Stimulated activated CD8-positive, alpha-beta memory T cell treated with anti-CD3 and anti-CD28 coated beads, Interleukin-7, amount 100 ng/mL, for 24 hours (primary cell): ENCODE measurements around the gene PZP.
"Not testable (repeated sequence)": the region's sequence is repeated elsewhere in the genome, so short reads cannot be mapped to it uniquely, and the experiment has no call there.

ENCODE experiments used
- DNase-seq: peaks from one replicate; pipeline ENCODE4 v3.0.0-alpha.2; 2020; ENCODE audit warnings: low read depth

PZP gene

DNA sequence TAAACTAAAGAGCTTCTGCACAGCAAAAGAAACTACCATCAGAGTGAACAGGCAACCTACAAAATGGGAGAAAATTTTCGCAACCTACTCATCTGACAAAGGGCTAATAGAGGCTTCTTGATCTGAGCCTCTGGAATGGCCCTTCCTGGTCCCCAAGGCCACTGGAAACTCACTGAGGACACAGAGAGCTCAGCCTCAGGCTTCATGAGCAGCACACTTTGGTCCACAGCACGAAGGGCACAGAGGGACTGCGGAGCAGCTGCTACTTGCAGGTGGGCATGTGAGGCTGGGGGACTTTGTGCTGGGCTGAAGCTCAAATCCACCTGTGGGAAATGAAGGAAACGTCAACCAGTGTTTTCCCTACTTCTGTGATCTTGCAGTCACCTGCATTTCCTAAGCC lies 27.4 kb downstream of the PZP start:
- no peak for DNase-seq

DNA sequence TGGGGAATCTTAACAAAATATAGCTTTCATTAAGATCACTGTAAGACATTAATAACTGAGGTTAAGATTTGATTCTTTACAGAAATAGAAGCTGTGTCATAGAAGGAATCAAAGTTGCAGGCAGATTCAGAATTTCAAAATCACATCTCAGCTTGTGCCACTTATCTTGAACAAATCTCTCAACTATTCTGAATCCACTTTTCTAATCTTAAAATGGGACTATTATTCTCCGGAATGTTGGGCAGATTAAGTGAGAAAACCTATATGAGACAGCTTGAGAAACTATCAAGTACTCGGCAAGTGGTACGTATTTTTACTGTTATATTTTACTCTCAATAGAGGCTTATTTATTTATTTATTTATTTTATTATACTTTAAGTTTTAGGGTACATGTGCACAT lies 28.4 kb downstream of the PZP start:
- no peak for DNase-seq

DNA sequence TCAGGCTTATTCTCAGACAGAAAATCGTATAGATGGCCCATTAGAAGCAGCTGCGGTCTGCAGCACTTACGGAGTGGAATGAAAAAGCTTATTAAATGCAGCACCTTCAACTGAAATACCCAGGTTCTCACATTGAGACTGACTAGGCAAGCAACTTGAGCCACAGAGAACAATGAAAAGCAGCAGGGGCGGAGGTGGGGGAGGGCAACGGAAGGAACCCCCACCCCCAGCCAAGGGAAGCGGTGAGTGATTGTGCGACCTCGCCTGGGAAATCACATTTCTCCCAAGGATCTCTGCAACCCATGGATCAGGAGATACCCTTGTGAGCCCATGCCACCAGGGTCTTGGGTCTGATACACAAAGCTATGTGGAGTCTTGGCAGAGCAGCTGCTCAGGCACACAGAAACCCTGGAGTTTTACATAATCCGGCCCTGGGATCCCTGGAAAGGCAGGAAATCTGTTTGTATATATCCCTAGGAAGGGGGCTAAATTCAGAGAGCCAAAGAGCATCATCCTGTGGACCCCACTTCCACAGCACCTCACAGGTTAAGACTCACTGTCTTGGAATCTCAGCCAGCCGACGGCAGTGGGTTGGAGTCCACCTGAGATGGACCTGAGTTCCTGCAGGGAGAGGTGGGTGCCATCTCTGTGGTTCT lies 38.1 kb downstream of the PZP start:
- DNase-seq: no peak

DNA sequence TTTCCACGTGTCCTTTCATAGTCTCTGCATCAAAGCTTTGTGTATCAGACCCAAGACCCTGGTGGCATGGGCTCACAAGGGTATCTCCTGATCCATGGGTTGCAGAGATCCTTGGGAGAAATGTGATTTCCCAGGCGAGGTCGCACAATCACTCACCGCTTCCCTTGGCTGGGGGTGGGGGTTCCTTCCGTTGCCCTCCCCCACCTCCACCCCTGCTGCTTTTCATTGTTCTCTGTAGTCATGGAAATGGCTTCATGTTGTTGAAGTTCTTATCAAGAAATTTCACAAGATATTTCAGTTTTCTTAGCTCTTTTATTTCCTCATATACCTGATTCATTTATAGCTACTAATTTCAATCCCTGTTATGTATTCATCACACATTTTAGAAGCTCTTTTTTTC lies 40.9 kb downstream of the PZP start:
- not testable (repeated sequence) for DNase-seq

DNA sequence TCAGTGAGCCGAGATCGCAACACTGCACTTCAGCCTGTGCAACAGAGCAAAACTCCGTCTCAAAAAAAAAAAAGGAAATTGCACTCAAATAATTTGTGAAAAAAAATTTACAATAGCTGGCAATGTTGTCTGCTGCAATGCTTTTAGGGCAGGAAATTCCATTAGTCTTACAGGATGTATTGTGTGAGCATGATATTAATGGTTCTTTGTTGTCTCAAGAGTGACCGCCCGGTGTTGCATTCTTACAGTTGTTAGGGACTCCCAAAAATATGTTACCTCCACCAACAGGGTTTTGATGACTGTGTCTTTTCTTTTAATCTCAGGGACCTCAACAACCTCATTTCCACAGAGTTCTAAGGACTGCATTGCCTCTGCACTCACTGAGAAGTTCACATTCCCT lies 44.8 kb downstream of the PZP start:
- DNase-seq: no peak

DNA sequence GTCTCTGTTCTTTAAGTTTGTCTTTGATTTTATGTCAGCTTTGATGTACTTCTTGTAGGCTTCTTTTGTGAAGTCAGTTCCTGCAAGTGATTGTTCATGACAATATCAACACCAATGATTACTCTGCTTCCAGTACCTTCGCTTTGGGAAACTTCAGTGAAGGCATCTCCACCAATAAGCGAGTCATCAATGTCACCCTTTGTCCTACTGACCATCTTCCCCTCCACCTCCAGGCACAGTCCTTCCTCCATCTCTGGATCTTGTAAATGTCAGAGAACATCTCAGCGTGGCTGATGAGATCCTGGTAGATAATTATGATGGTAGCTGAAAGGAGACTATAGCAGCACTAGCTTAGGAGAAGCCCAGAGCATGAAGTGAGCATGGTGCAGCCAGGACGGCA lies 52.1 kb downstream of the PZP start:
- DNase-seq: no peak

DNA sequence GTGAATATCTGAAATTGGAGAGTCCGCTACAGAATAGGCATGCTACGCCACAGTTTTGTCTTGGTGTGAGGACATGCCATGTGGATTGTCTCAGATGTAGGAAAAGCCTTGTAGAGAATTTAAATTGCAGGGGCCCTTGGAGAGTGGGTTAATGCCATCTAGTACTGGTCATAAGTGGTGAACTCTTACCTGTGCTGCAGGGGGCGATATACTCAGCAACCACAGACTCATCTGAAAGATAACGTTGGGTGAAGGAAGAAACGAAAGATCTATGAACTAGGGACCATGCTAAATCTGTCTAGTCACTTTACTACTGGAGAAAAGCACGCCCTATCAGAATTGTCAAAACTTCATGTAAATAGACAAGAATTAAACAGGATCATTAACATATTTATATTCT lies 58.8 kb downstream of the PZP start:
- no peak for DNase-seq

DNA sequence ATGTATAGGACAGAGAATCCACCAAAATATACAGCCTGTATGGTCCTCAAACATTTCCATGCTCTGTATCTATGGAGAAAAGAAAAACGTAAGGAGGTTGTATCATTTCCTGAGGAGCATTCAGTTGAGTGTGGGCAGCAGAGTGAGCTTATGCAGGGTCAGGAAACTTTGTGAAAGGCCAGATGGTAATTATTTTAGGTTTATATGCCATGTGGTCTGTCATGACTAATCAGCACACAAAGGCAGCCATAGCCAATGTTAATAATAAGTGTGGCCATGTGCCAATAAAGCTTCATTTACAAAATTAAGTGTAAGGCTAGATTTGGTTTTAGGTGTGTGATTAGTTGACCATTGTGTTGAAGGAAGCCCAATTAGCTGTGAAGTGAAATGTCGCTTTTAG lies 59.3 kb downstream of the PZP start:
- no peak for DNase-seq

DNA sequence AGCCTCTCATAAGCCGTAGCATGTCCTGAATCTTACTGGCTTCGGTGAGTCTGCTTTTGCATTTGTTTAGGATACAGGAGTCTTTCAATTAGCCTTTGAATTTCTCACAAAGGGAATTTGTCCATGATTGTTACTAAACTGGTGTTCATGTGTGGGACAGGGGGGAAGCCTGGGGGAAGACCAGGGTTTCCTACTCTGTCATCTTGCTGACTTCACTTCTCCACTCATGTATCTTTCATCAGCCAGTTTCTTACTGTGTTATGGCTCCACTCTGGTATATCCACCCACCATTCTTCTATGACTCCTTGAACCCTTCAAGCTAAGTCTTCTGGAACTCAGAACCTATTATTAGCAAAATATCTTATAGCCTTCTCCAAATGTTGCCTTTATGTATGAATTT lies 60.7 kb downstream of the PZP start:
- DNase-seq: no peak

DNA sequence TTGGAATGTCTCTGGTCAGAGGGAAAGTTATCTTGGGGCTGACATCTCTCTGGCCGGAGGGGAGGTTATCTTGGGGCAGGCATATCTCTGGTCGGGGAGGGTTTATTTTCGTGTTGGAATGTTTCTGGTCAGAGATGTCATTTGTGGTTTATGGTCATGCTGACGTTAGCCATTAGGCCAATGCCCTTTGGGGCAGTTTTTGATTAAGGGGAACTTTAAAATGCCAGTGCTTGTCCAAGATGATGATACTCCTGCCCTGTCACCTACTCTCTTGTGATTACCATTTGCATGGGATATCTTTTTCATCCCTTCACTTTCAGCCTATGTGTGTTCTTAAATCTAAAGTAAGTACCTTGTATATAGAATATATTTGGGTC lies 63.5 kb downstream of the PZP start:
- no peak for DNase-seq

DNA sequence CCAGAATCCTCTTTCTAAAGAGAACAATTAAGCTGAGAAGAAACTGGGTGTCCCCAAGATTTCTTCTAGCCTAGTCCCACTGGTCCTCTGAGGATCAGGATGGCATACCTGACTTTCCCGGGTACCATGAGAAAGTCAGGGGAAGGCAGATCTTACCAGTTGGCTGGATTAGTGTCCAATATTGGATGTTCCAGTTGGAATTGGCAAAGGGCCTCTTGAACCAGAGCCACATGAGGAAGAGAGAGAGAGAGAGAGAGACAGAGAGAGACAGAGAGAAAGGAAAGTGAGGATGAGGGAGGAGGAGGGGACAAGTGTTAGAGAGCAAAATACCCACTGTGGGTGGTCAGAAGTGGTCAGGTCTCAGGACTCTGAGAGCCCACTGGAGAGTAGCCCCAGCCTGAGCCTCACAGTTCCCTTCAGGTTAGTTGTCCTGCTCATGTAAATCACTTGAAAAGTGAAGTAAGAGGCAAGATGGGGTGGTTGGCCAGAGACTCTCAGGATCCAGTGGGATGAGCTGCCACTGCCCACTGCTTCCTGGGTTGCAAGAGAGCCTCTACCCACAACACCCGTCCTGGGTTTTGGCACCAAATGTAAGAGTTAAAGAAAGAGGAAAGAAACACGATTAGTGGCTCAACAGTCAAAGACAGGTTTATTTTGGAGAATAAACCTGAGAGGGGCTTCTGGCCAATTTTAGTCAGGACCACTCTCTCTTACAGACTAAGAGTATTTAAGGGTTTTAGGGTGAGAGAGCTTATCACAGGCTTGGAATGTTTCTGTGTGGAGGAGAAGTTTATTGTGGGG lies 64.1 kb downstream of the PZP start:
- DNase-seq: no peak

DNA sequence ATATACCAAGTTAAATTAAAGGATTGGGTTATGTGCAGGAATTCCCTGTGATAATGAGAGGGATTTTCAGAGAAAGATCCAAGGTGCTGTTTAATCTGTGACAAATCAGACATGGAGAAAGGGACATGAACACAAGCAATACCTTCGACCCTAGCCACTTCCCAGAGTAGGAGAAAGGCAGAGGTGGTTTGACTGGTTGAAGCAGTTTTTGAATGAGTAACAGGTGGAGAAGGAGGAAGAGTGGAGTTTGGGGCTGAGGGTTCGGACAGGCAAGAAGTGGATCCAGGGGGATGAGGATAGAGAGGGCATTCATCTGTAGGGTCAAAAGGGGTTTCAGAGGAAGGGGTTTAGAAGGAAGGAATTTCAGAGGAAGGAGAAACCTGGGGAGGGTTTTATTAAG lies 65.1 kb downstream of the PZP start:
- DNase-seq: no peak

DNA sequence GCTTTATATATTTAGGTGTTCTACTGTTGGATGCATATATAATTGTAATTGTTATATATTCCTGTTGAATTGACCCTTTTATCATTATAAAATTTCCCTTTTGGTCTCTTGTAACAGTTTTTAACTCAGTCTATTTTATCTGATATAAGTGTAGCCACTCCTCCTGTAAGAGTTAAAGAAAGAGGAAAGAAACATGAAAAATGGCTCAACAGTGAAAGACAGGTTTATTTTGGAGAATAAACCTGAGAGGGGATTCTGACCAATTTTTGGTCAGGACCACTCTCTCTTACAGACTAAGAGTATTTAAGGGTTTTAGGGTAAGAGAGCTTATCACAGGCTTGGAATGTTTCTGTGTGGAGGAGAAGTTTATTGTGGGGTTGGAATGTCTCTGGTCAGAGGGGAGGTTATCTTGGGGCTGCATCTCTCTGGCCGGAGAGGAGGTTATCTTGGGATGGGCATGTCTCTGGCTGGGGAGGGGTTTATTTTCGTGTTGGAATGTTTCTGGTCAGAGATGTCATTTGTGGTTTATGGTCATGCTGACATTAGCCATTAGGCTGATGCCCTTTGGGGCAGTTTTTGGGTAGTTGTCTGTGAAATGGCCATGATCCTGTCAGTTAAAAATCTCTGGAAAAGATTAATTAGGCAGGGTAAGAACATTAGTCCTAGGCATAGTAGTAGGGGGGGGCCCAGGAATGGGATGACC lies 68.5 kb downstream of the PZP start:
- not testable (repeated sequence) for DNase-seq

DNA sequence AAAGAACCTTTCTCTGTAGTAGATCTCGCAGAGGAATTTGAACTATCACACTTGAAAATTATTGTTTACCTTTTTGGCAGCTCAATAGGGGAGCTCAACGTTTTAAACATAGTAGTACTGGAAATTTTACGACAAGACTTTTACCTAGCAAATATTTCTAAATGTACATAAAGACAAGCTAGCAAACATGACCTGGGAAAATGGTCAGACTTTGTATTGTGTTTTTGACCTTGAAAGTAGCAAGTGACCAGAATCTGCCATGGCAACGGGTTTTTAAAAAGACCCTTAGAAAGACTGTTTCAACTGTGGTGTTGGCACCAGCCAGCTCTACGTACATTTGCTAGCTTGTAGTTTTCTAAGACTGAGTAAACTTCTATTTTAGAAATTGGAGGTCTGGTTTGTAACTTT lies 72.3 kb downstream of the PZP start:
- no peak for DNase-seq

DNA sequence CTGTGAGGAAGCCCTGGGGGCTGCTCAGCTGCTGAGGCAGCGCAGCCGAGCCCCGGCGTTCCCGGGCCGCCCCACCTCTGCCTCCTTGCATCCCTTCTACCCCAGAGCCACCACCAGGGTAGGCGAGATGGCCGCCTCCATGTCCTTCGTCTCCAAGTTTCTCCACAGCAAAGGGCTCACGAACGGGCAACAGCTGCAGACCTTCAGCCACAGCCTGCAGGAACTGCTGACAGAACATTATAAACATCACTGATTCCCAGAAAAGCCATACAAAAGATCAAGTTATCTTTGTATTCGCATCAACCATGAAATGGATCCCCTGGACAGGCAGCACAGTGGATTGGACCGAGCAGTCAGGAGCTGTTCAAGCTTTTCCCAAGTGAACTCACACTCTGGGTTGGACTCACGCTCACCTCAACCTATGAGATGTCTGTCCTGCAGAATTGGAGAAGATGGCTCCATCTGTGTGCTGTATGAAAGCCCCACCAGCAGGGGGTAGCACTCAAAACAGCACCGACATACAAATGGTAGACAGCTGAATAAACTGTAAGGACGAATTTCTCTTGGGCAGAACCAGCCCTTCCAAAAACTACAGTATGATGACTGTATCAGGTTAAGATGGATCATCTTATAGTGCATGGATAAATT lies 73.1 kb downstream of the PZP start:
- DNase-seq: no peak

DNA sequence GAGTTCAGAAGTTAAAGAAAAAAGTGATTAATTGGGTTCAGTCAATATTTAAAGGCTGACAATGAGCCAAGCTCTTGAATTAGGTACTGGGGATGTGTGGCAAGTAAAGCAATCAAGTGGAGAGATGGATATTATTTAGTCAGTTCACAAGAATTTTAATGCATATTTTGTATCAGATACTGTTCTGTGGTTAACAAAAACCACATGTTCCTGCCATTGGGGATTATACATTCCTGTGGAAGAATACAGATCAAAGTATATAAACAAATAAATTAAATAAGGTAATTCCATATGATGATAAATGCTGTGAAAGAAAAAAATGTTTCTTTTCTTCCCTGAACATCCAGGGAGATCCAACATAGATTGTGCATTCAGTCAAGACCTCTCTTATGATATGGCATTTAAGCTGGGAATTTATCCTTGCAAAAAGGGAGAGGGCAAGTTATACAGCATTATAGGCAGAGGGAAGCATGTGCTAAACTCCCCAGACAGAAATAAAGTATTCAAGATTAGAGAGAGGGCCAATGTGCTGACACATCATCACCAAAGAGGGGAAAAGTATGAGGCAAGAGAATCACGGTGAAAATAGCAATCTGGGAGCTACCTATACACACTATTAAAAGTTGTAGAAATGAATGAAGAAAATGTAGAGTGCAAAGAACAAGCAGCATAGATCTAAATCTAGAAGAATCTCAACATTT lies 74.8 kb downstream of the PZP start:
- no peak for DNase-seq

DNA sequence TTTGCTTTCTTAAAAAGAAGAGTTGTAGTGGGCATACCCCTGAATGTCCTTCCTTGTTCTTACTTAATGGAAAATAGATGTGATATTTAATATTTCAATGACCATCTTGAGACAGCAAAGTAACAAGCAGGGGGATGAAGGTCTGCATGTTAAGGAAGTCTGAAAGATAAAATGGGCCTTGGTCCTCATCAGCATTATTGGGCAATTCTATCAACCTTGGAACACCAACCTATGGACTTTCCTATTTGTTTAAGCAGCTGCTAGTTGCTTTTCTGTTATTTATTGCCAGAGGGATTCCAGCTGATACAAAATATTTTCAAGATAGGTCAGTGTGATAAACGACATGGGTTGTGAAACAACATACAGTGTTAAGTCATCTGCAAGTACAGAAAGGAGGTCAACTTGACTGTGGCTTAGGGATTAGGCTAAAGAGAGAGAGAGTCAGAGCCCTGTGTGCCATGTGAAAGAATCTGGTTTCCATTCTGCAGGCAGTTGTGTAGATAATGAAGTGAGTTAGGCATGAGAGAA lies 76.1 kb downstream of the PZP start:
- DNase-seq: no peak

DNA sequence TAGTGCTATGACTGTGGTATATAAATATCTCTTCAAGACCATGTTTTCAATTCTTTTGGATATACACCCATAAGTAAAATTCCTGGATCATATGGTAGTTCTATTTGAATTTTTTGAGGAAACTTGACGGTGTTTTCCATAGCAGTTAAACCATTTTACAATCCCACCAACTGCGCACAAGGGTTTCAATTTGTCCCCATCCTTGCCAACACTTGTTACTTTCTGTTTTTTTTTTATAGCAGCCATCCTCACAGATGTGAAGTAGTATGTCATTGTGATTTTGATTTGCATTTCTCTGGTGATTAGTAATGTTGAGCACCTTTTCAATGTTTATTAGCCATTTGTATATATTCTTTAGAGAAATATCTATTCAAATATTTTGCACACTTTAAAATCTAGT lies 78.0 kb downstream of the PZP start:
- no peak for DNase-seq

DNA sequence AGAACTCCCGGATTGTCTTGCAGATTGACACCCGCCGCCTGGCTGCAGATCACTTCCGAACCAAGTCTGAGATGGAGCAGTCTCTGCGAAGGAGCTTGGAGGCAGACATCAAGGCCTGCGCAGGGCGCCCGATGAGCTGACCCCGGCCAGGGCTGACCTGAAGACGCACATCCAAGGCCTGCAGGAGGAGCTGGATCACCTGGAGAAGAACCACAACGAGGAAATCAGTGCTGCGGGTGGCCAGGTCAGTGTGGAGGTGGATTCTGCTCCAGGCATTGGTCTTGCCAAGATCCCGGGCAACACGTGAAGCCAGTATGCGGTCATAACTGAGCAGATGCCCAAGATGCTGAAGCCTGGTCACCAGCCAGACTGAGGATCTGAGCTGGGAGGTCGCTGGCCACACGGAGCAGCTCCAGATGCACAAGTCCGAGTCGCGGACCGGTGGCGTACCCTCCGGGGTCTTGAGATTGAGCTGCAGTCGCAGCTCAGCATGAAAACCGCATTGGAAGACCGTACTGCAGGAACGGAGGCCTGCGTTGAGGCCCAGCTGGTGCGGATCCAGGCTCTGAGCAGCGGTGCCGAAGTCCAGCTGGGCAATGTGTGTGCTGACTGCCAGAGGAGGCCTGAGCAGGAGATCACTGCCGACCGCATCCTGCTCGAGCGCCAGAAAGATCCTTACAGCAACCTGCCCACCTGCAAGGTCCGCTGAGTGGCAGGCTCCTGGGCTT lies 80.1 kb downstream of the PZP start:
- DNase-seq: no peak

DNA sequence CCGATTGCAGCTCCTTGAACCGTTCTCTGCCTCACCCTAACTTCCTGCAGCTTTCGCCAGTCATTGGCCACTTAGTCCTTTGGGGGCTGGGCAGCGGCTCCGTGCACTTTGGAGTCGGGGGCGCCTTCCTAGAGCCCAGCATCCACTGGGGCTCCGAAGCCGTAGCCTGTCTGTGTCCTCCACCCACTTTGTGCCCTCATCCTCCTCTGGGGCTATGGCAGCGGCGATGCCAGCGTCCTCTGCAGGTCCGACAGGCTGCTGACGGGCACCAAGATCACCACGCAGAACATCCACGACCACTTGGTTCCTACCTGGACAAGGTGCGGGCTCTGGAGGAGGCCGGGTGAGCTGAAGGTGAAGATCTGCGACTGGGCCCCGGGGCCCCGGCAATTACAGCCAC lies 80.7 kb downstream of the PZP start:
- no peak for DNase-seq

DNA sequence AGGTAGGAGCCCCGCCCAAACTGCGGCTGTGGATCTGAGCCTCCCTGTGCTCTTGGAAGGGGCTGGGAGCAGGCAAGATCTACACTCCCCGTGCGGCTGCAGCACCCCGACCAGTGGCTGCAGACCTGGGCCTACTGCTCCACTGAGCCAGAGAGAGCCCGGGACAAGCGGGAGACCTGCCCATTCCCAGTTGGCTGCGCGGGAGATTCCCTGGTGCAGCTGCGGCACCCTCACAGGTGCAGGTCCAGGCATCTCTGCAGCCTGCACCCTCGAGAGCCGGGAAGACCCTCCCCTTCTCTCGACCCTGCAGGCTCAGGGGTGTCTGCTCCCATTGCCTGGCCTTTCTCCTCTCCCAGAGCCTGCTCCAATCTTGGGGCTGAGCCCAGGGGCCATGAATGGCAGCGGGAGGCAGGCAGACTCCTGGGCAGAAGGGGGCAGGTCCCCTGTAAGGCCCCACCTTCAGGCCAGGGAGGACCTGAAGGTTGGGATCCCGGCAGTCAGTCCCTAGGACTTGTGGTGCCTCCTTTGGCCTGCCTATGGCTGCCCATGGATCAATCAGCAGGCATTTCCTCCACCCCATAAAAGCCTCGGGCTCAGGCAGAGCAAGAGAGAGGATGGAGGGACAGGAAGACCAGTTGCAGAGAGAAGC lies 83.7 kb downstream of the PZP start:
- DNase-seq: no peak
